Measurements from ENCODE around the gene ME3.
A peak's percentile ranks its signal among the peaks of the same experiment; 100 is the strongest.

Gene ME3

GRCh38 chr11:86484795-86485166 lies 187.6 kb downstream of the ME3 start:
- no peak for TF ChIP-seq SIN3A (IDR thresholded peaks at IDR 0.05; ENCODE audit: borderline replicate concordance, insufficient read depth, low read length)
- TF ChIP-seq TAF1 (IDR thresholded peaks at IDR 0.05; ENCODE audit: borderline replicate concordance, insufficient read depth, low read length): no peak
- TF ChIP-seq FOXP2 (optimal IDR thresholded peaks at IDR 0.05; ENCODE audit: borderline replicate concordance, extremely low read depth, extremely low read length, insufficient read depth): no peak
- TF ChIP-seq, protein P1, sequence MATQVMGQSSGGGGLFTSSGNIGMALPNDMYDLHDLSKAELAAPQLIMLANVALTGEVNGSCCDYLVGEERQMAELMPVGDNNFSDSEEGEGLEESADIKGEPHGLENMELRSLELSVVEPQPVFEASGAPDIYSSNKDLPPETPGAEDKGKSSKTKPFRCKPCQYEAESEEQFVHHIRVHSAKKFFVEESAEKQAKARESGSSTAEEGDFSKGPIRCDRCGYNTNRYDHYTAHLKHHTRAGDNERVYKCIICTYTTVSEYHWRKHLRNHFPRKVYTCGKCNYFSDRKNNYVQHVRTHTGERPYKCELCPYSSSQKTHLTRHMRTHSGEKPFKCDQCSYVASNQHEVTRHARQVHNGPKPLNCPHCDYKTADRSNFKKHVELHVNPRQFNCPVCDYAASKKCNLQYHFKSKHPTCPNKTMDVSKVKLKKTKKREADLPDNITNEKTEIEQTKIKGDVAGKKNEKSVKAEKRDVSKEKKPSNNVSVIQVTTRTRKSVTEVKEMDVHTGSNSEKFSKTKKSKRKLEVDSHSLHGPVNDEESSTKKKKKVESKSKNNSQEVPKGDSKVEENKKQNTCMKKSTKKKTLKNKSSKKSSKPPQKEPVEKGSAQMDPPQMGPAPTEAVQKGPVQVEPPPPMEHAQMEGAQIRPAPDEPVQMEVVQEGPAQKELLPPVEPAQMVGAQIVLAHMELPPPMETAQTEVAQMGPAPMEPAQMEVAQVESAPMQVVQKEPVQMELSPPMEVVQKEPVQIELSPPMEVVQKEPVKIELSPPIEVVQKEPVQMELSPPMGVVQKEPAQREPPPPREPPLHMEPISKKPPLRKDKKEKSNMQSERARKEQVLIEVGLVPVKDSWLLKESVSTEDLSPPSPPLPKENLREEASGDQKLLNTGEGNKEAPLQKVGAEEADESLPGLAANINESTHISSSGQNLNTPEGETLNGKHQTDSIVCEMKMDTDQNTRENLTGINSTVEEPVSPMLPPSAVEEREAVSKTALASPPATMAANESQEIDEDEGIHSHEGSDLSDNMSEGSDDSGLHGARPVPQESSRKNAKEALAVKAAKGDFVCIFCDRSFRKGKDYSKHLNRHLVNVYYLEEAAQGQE (IDR thresholded peaks at IDR 0.05; ENCODE audit: insufficient read depth in 1 of 2, low read depth in 2 of 2, low read length in 2 of 2): no peak
- no peak for TF ChIP-seq POLR2AphosphoS5 (IDR thresholded peaks at IDR 0.05; ENCODE audit: low read depth, low read length)

- TF ChIP-seq, protein P1 (IDR thresholded peaks at IDR 0.05; ENCODE audit: insufficient read depth in 1 of 2, low read depth in 2 of 2, low read length in 2 of 2): 0 out of 4 replicates have a peak, but pooled peaks of 1 of the 2 experiments have one; percentile 23
- TF ChIP-seq SIN3A (IDR thresholded peaks at IDR 0.05; ENCODE audit: borderline replicate concordance, insufficient read depth, low read length) (peak; percentile 53; the same call in 1 of the 2 replicates), POLR2AphosphoS5 (IDR thresholded peaks at IDR 0.05; ENCODE audit: low read depth, low read length) (no peak)
Observed at GRCh38 chr11:86483940-86484794, 188.2 kb downstream of the ME3 start.

GRCh38 chr11:86483610-86483939 lies 188.8 kb downstream of the ME3 start:
- TF ChIP-seq POLR2AphosphoS5 (IDR thresholded peaks at IDR 0.05; ENCODE audit: low read depth, low read length) (no peak), SIN3A (IDR thresholded peaks at IDR 0.05; ENCODE audit: borderline replicate concordance, insufficient read depth, low read length) (no peak), TAF1 (IDR thresholded peaks at IDR 0.05; ENCODE audit: borderline replicate concordance, insufficient read depth, low read length) (no peak), FOXP2 (optimal IDR thresholded peaks at IDR 0.05; ENCODE audit: borderline replicate concordance, extremely low read depth, extremely low read length, insufficient read depth) (no peak)
- TF ChIP-seq, protein P1 (IDR thresholded peaks at IDR 0.05; ENCODE audit: insufficient read depth in 1 of 2, low read depth in 2 of 2, low read length in 2 of 2): no peak

GRCh38 chr11:86482692-86483091 lies 189.7 kb downstream of the ME3 start:
- TF ChIP-seq POLR2AphosphoS5 (IDR thresholded peaks at IDR 0.05; ENCODE audit: low read depth, low read length) (no peak), FOXP2 (optimal IDR thresholded peaks at IDR 0.05; ENCODE audit: borderline replicate concordance, extremely low read depth, extremely low read length, insufficient read depth) (no peak), TAF1 (IDR thresholded peaks at IDR 0.05; ENCODE audit: borderline replicate concordance, insufficient read depth, low read length) (no peak), SIN3A (IDR thresholded peaks at IDR 0.05; ENCODE audit: borderline replicate concordance, insufficient read depth, low read length) (no peak)
- TF ChIP-seq, protein P1 (IDR thresholded peaks at IDR 0.05; ENCODE audit: insufficient read depth in 1 of 2, low read depth in 2 of 2, low read length in 2 of 2): no peak

All from PFSK-1 (cell line).